IPS DF 4.7 (cell line): ENCODE measurements around the gene SIGLEC12.

ENCODE experiments used
- DNase-seq: peaks from one replicate; pipeline ENCODE4 v3.0.0-alpha.2; 2013; ENCODE audit warnings: low spot score; ENCODE audit errors: extremely low read depth

Gene SIGLEC12

DNA sequence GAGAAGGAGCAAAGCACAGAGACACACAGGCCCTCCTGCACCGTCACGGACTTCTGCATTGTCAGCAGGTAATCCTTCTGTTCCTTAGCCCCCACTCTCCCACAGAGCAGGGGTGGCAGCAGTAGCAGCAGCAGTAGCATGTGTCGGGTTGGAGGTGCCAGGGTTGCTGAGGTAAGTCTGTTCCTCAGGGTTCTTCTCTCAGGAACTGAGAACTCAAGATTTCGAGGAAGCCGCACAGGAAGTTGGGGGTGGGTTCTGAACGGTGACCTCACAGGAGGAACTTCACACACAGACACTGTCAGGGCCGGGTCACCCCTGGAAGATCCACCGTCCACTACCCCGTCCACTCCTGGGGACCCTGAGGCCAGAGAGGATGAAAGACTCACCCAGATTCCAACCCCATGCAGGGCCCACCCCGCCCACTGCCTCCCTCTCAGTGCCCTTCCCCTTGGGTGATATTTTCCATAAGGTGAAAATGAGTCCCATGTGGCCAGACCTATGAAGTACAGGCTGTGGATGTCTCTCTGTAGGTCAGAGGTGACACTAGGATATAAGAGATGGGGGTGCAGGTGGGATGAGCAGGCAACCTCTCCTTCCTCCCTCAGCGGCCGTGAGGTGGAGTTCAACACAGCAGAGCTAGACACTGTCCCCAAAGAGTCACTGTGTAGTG lies at the start of gene SIGLEC12:
SIGLEC12 (minus strand) TSS at position 207 of the 670 bp plus-strand sequence; CDS start at position 140, 67 bp downstream.
- no peak for DNase-seq

DNA sequence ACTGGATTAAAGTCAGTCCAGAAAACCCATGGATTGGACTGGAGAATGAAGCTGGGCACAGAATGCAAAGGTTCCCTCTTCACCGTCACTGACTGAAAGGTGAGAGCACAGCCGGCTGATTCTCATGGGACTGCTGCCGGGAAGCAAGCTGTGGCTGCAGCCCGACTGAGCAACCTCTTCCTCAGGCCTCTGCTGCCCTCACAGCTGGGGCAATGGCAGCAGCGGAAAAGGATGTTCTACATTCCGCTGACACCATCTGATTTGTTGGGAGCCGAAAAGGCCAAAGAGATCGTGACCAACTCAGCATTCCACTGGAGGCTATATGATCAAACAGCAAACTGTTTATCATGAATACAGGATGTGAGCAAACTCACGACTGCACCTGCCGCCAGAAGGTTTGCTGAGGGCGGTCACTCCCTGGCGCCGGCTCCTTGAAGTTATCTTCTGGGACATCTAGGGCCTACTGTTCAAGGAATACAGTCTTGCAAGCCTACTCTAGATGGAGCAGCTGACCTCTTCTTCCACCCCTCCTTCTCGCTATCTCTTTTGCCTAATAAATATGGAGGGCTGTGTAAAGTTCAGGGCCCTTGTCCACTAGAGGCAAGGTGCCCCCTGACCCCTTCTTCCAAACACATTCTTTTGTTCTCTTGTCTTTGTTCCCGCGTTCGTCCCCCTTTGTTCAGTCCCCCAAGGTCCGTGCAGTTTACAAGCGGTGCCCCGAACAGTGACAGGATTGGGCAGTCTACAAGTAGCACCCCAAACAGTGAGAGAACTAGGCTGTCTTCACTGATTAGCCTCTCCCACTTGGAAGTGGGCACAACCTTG lies 49.5 kb upstream of the SIGLEC12 start:
- DNase-seq = no peak

- no peak for DNase-seq
Measured at GRCh38 chr19:51549533-51550324, 48.1 kb upstream of the SIGLEC12 start.

- DNase-seq = no peak
Measured at GRCh38 chr19:51548891-51549305, 47.3 kb upstream of the SIGLEC12 start.

- no peak for DNase-seq
Measured at GRCh38 chr19:51548213-51548651, 46.6 kb upstream of the SIGLEC12 start.

DNA sequence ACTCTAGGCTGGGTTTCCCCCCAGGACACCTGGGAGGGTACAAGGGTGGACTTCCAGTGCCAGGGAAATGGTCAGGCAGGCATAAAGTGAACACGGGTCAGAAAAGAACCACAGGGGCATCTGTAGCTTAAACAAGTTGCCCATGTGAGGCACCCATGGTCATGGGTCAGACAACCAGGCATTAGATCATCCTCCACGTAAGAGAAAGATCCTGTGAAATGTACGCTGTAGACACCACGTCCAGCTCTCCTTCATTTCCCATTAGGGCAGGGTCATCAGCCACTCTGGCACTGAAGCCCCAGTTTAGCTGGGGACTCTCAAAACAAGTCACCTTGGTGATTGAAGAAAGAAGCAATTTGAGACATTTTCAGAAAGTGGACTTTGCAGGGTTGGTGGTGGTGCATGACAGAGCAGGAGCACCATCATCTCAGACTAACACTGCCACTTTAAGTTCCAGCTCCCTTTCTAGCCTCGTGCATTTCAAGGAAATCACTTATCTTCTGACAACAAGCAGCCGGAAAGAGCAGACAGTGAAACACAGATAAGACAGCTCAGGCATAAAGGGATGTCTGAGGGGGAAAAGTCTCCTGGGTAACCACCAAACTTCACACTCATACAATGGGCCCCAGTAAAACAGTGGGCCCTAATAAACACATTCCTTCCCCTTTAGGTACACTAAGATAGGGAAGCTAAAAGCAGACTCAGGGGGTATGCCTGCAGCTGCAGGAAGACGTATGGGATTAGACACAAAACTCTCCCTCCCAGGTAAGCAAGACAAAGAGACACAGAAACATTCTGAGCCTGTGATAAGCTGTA lies 46.0 kb upstream of the SIGLEC12 start:
- DNase-seq = no peak

GRCh38 chr19:51546650-51547396 lies 45.2 kb upstream of the SIGLEC12 start:
- no peak for DNase-seq

DNA sequence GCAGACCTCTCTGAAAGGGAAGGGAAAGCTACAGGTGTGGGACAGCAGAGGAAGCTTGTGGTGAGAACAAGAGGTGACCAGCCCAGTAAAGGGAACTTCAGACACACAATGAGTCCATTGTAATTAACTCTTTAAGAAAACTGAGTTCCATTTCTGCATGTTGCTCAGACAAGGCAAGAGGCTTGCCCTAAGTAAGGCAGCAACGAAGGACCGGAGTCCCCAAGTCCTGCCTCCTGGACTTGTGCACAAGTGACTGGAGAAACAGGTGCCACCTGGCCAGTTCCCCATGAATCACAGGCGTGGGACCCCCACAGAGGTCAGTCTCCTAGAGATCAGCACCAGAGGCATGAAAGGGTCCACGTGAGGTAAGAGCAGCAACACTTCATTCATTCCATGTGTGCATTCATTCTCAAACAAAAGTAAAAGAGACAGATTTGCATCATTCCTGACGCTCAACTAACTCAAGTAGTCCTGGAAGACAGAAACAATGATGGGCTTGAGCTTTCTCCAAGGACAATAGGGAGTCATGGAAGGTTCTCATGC lies 44.6 kb upstream of the SIGLEC12 start:
- DNase-seq = no peak

GRCh38 chr19:51544038-51544437 lies 42.4 kb upstream of the SIGLEC12 start:
- DNase-seq = no peak

GRCh38 chr19:51542699-51543098 lies 41.1 kb upstream of the SIGLEC12 start:
- no peak for DNase-seq

DNA sequence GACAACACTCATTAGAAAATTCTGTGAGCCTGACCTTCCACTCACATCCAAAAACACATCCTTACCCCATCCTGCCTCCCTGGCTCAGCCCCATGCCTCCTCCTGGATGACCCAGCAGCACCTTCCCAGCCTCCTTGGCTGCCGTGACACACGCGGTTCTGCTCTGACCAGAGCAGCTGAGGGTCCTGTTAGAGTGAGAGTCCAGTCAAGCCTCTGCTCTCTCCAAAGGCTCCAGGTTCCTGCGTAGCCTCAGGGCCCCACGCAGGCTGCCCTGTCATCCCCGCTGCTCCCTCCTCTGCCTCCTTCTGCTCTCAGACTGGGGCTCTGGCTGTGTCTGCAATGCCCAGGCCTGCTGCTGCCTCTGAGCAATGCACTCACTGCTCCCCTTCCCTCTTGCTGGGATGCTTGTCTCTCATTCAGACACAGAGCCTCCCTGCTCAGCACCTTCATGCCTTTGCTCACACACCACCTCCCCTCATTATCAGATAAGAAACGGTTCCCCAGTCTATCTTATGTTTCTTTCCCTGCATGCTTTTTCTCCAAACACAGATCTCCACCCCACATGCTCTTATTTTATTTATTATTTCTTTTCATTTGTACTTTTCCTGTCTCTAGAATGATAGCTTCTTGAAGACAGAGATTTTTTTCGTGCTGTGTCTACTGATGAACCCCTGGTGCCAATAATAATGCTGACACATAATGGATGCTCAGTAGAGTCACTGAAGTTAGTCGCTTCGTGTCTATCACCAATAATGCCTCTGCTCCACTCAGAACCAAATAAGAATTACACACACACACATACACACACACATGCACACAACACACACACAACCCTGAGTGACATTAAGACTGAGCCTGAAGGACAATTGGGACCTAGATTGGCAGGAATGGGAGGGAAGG lies 40.1 kb upstream of the SIGLEC12 start:
- DNase-seq = no peak

DNA sequence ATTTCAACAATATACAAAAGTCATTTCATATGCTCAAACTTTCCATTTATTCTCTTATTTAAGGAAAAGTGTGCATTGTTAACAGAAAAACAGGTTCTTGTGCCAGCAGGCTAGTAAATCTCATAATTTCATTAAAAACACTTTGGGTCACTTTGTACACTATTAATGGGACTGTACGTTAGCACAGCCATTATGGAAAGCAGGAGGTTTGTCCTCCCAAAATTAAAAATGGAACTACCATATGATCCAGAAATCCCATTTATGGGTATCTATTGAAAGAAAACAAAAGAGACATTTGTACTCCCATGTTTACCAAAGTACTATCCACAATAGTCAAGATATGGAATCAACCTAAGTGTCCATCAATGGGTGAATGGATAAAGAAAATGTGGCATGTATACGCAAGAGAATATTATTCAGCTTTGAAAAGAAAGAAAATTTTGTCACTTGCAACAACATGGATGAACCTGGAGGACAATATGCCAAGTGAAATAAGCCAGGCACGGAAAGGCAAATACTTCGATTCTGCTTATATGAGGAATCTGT lies 38.3 kb upstream of the SIGLEC12 start:
- DNase-seq = no peak

DNA sequence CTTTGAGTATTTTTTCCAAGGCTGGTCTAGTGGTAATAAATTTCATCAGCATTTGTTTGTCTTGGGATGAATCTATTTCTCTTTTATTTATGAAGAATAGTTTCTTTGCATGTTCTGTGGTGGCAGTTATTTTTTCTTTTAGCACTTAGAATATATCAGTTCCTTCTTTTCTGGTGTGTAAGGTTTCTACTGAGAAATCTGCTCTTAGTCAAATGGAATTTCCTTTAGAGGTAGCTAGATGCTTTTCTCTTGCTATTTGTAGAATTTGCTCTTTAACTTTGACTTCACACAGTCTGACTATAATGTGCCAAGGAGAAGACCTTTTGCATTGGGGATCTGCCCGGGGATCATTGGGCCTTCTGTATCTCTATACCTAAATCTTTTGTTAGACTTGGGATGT lies 33.9 kb upstream of the SIGLEC12 start:
- DNase-seq = no peak

DNA sequence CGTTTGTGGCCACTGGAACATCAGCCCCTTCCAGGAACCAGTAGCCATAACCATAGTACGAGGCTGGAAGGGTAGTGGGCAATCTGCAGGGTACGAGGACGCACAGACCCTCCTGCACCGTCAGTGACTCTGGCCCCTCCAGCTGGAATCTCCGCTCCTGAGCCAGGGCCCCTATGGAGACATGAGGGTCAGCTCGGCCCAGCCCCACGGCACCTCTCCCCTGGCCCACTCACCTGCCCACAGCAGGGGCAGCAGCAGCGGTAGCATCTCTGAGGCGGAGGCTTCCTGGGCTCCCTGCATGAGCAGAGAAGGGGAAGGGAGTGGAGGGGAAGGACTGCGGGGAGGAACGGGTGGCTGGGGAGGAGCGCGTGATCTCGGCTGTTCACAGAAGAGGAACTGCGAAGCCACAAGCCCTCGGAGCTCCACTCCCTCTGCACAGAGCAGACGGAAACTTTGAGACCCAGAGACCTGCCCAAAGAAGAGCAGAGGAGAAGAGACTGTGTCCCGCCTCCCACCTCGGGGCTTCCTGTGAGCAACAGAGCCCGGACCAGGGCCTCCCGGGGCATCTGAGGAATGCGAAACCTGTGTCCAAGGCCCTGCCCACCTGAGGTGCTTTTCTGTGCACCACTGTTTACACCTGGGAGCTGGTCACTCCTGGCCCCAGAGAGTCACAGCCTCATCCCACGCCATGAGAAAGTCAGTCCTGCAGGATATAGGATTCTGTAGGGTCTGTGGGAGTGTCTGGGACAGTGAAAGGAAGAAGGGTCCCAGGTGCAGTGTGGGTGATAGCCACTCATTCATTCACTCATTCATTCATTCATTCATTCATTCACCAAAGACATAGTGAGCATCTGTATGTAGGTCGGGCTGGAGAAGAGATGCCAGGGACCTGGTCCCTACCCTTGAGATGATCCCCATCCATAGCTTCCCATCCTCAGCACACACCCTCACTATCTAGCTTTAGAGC lies 30.0 kb upstream of the SIGLEC12 start, which contains the start of gene SIGLEC6:
SIGLEC6 (minus strand) TSS at position 322 of the 967 bp plus-strand sequence; CDS start at position 300, 22 bp downstream.
- DNase-seq = no peak

- no peak for DNase-seq
Measured at GRCh38 chr19:51530616-51531015, 29.0 kb upstream of the SIGLEC12 start.

GRCh38 chr19:51529301-51529700 lies 27.7 kb upstream of the SIGLEC12 start:
- no peak for DNase-seq

DNA sequence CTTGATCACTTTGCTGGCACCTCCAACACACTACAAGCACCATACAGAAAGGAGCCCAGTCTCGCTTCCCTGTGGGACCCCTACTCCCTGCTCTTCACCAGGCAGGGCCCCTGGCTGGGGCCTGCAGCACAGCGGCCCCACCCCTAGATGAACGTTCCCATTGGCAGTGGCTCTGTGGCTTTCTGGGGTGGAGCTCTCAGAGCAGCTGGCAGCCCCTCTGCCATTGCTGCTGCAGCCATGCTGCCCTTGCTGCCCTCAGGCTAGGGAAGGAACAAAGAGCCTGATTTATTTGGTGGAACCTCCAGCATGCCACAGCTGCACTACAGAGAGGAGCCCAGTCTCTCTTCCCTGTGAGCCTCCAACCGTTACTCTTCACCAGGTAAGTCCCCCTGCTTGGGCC lies 24.1 kb upstream of the SIGLEC12 start:
- no peak for DNase-seq
